Lung (tissue), 12 donors: ENCODE data around the gene C1orf35. TPM values are rescaled to one million over a fixed set of nuclear protein-coding genes. Genes with fewer than 3 reads are reported as not detected.

Experiments
- ATAC-seq: fragments of 200-7000 bp; cut with Tn5 transposase; one replicate; pipeline ENCODE4 v1.9.1; 2020; ENCODE audit warnings: moderate number of reproducible peaks; ENCODE audit not compliant: insufficient read depth, low FRiP score
- DNase-seq, 3 donors: peaks; one replicate each; pipeline ENCODE4 v3.0.0-alpha.2; 2013 to 2017
- H3K27ac ChIP-seq, 2 donors: one replicate each; pipeline ENCODE4 v1.5.1; 2013; ENCODE audit warnings: mild to moderate bottlenecking in 2 of 2, moderate library complexity in 2 of 2, control low read depth in 1 of 2, inconsistent platforms in 1 of 2, low read depth in 1 of 2, low read length in 1 of 2
- H3K27me3 ChIP-seq, 3 donors: one replicate each; pipeline ENCODE4 v1.5.1; 2013; ENCODE audit warnings: low read length in 2 of 3; ENCODE audit not compliant: control insufficient read depth in 3 of 3, insufficient read depth in 3 of 3
- H3K36me3 ChIP-seq, 4 donors: one replicate each; pipeline ENCODE4 v1.5.1; 2013; ENCODE audit warnings: low read length in 4 of 4, mild to moderate bottlenecking in 1 of 4, moderate library complexity in 1 of 4; ENCODE audit not compliant: control insufficient read depth in 4 of 4, insufficient read depth in 4 of 4
- H3K4me1 ChIP-seq, 5 donors: one replicate each; pipeline ENCODE4 v1.5.1; 2013; ENCODE audit warnings: low read length in 5 of 5, mild to moderate bottlenecking in 2 of 5, moderate library complexity in 1 of 5; ENCODE audit not compliant: control insufficient read depth in 5 of 5, insufficient read depth in 5 of 5
- H3K4me3 ChIP-seq: one replicate; pipeline ENCODE4 v1.5.1; 2013; ENCODE audit warnings: mild to moderate bottlenecking, control low read depth, moderate library complexity
- H3K9ac ChIP-seq, 2 donors: one replicate each; pipeline ENCODE4 v1.5.1; 2013; ENCODE audit warnings: low read length in 2 of 2, control low read depth in 1 of 2; ENCODE audit not compliant: insufficient read depth in 1 of 2
- H3K9me3 ChIP-seq, 4 donors: one replicate each; pipeline ENCODE4 v1.5.1; 2013; ENCODE audit warnings: low read length in 3 of 4, mild to moderate bottlenecking in 1 of 4, moderate library complexity in 1 of 4; ENCODE audit not compliant: control insufficient read depth in 4 of 4, insufficient read depth in 3 of 4
- CTCF ChIP-seq: IDR thresholded peaks from 2 replicates; pipeline ENCODE4 v1.5.1; 2012; ENCODE audit warnings: mild to moderate bottlenecking; ENCODE audit errors: control extremely low read depth, extremely low read depth
- WGBS, 2 donors: extraction: QIAGEN DNeasy Blood & Tissue Kit; methylation state at CpG; one replicate each; pipeline ENCODE4 v1.1.7; 2013; 5-methylcytosine and 5-hydroxymethylcytosine counted together
- polyA plus RNA-seq, 2 donors: library from polyadenylated mRNA; stranded (reverse); fragments of 200-250 nt; gene quantifications; one replicate each; pipeline ENCODE4 v1.2.1, GENCODE V29; 2013
- total RNA-seq, 2 donors: library from RNA; depleted of rRNA in 1 of 2; stranded (reverse); fragments of >200 nt in 1 of 2; gene quantifications; one replicate each; pipeline ENCODE4 v1.2.1, GENCODE V29; 2014 to 2021
- donor health status: control.
- donor health status: control.
- donor health status: Bipolar disorder and iron deficiency.
- donor health status: healthy.
- donor health status: DM: yes; HTN: yes; CAD: no.

C1orf35 gene
- total and polyA plus RNA-seq, 4 donors: 9.1 to 19.9 (median 15.0) TPM

DNA sequence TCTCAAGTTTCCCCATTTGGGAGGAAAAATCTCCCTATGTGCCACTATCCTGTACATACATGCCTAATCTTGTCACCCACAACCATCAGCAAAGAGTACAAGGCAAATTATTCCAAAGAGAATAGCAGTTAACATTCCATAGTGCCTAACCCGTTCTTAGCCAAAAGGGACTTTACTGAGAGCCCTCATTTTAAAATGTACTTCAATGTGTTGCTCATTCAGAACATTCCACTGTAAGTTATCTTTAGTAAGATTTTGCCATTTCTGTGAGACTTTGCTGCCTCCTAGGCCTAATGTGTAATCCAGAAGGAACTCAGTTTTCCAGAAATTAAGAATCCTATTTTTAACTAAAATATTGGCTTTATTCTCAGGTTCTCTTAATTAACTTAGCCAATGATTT is 17.2 kb upstream of the C1orf35 start:
- no peaks in the 10 kb centered on the region for H3K27me3 ChIP-seq
- no peak overlapping the region for H3K4me3 ChIP-seq
- H3K27ac ChIP-seq: no peak overlapping the region
- no peaks in the 10 kb centered on the region for H3K36me3 ChIP-seq
- no peak overlapping the region for H3K9ac ChIP-seq
- no peak for TF ChIP-seq CTCF
- no peak for DNase-seq
- no peaks in the 10 kb centered on the region for H3K4me1 ChIP-seq
- WGBS, 2 donors: 53 to 89% methylated on average over 1 of the region's 1 CpG
- ATAC-seq: no peak
- no peaks in the 10 kb centered on the region for H3K9me3 ChIP-seq

GRCh38 chr1:228118040-228118439 is 14.9 kb upstream of the C1orf35 start:
- no peak overlapping the region for H3K27ac ChIP-seq
- H3K4me1 ChIP-seq: no peaks in the 10 kb centered on the region
- H3K9me3 ChIP-seq: no peaks in the 10 kb centered on the region
- TF ChIP-seq CTCF: no peak
- DNase-seq (no peak), ATAC-seq (no peak)
- H3K27me3 ChIP-seq: no peaks in the 10 kb centered on the region
- no peak overlapping the region for H3K9ac ChIP-seq
- H3K36me3 ChIP-seq: no peaks in the 10 kb centered on the region
- WGBS, 2 donors: 85 to 88% methylated on average over 2 of the region's 2 CpGs
- H3K4me3 ChIP-seq: no peak overlapping the region

- no peak for DNase-seq
- Histone ChIP-seq H3K36me3 (no peaks in the 10 kb centered on the region), H3K27me3 (no peaks in the 10 kb centered on the region), H3K4me3 (no peak overlapping the region), H3K9me3 (no peaks in the 10 kb centered on the region), H3K27ac (no peak overlapping the region), H3K4me1 (no peaks in the 10 kb centered on the region), H3K9ac (no peak overlapping the region)
- 96 to 100% methylated on average over 4 of the region's 4 CpGs for WGBS, 2 donors
- no peak for TF ChIP-seq CTCF
- ATAC-seq: no peak
Observed at GRCh38 chr1:228117335-228117734, 14.2 kb upstream of the C1orf35 start.

- Histone ChIP-seq H3K27me3 (no peaks in the 10 kb centered on the region), H3K9ac (no peak overlapping the region), H3K36me3 (no peaks in the 10 kb centered on the region), H3K27ac (no peak overlapping the region), H3K9me3 (no peaks in the 10 kb centered on the region), H3K4me3 (no peak overlapping the region), H3K4me1 (peaks cover 0 to 6% (median 0%) of the 10 kb centered on the region in 5 donors)
- no peak for TF ChIP-seq CTCF
- DNase-seq: no peak
- WGBS, 2 donors: 59 to 80% methylated on average over 3 of the region's 3 CpGs
- ATAC-seq: no peak
Observed at GRCh38 chr1:228114827-228115226, 11.7 kb upstream of the C1orf35 start.
